Neural progenitor cell (in vitro differentiated cells): Measurements from ENCODE around the gene COX10.

ENCODE experiments used
- EZH2 ChIP-seq: fragments of 200-600 bp; sonication (generic); IDR thresholded peaks from 2 replicates; pipeline ENCODE4 v1.6.1; 2017; ENCODE audit warnings: antibody characterized with exemption, mild to moderate bottlenecking, moderate library complexity
- TF ChIP-seq, protein P1 (sequence below): fragments of 200-600 bp; sonication (generic); IDR thresholded peaks from 2 replicates; pipeline ENCODE4 v1.5.1; 2017; ENCODE audit warnings: antibody characterized with exemption, mild to moderate bottlenecking

DNA sequence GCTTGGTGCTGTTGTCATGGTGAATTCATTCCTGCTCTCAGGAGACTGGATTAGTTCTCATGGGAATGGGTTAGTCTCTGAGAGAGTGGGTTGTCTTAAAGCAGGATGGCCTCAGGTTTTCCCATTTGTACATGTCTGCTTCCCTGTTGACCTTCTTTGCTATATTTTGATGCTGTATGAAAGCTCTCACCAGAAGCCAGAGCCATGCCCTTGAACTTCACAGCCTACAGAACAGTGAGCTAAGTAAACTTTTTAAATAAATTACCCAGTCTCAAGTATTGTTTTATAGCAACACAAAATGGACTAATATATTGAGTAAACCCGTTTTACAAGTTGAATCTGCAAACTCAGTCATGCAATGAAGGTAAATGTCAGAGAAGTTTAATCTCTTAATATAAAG is 100.6 kb downstream of the COX10 start:
- TF ChIP-seq, protein P1, sequence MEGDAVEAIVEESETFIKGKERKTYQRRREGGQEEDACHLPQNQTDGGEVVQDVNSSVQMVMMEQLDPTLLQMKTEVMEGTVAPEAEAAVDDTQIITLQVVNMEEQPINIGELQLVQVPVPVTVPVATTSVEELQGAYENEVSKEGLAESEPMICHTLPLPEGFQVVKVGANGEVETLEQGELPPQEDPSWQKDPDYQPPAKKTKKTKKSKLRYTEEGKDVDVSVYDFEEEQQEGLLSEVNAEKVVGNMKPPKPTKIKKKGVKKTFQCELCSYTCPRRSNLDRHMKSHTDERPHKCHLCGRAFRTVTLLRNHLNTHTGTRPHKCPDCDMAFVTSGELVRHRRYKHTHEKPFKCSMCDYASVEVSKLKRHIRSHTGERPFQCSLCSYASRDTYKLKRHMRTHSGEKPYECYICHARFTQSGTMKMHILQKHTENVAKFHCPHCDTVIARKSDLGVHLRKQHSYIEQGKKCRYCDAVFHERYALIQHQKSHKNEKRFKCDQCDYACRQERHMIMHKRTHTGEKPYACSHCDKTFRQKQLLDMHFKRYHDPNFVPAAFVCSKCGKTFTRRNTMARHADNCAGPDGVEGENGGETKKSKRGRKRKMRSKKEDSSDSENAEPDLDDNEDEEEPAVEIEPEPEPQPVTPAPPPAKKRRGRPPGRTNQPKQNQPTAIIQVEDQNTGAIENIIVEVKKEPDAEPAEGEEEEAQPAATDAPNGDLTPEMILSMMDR = no peak
- TF ChIP-seq EZH2 = no peak
